Globus pallidus (tissue), 1 donor: ENCODE measurements around the gene BABAM2.

ENCODE experiments used
- DNase-seq: peaks from one replicate; pipeline ENCODE4 v3.0.0-alpha.2; 2015; ENCODE audit warnings: low spot score

The BABAM2 gene

GRCh38 chr2:28380219-28380618 lies 489.7 kb downstream of the BABAM2 start:
- DNase-seq, result no peak

- DNase-seq, result no peak
Measured at GRCh38 chr2:28381225-28382180, 491.0 kb downstream of the BABAM2 start.

GRCh38 chr2:28382755-28383154 lies 492.2 kb downstream of the BABAM2 start:
- no peak for DNase-seq

- DNase-seq, result no peak
Measured at GRCh38 chr2:28387082-28387960, 496.8 kb downstream of the BABAM2 start.
